LNCAP (cell line): ENCODE results near the gene CDC42EP2.

Source experiments
- CTCF ChIP-seq: fragments of 450-650 bp; IDR thresholded peaks from 2 replicates; pipeline ENCODE4 v1.5.1; 2017; ENCODE audit warnings: mild to moderate bottlenecking

CDC42EP2 gene

DNA sequence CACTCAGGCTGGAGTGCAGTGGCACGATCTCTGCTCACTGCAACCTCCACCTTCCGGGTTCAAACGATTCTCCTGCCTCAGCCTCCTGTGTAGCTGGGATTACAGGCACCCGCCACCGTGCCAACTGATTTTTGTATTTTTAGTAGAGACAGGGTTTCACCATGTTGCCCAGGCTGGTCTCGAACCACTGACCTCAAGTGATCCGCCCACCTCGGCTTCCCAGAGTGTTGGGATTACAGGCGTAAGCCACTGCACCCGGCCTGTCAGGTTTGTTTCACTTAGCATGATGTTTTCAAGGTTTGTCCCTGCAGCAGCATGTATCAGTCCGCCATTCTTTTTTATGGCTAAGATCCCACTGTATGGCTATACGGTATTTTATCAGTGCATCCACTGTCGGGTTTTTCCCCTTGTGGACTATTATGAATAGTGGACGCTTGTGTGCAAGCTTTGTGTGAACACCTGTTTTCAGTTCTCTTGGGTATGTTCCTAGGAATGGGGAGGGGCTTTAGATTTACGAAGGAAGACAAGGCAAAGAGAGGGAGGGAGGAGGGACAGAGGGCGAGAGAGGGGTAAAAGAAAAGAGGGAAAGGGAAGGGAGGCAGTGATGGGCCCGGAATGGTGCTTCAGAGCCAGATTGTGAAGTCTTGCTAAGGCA, 13.9 kb upstream of the CDC42EP2 start:
- no peak for TF ChIP-seq CTCF

- TF ChIP-seq CTCF, result no peak
These were observed 13.0 kb upstream of the CDC42EP2 start for GRCh38 chr11:65301491-65302329.

- no peak for TF ChIP-seq CTCF
These were observed 11.1 kb upstream of the CDC42EP2 start for GRCh38 chr11:65303555-65303954.

- TF ChIP-seq CTCF, result no peak
These were observed 10.6 kb upstream of the CDC42EP2 start for GRCh38 chr11:65304110-65304509.

DNA sequence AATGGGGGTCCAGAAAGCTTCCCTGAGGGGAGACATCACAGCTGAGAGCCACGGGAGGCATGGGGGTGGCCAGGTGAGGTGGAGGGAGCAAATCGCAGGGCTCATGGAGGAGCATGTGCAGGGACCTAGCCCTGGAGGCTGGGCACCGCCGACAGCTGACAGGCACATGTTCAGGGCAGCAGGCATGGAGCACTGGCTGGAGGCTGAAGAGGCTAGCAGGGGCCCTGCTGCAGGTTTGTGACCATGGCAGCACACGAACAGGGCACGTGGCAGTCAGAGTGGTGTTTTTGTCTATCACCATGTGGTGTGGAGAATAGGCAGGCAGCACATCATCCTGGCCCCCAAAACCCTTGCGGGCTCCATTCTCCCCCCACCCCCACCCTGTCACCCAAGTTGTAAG, 10.1 kb upstream of the CDC42EP2 start:
- TF ChIP-seq CTCF, result no peak

GRCh38 chr11:65305501-65306268, 9.0 kb upstream of the CDC42EP2 start:
- TF ChIP-seq CTCF, result no peak

GRCh38 chr11:65307298-65308229, 7.1 kb upstream of the CDC42EP2 start:
- TF ChIP-seq CTCF, result no peak
